ENCODE measurements around the gene ADGRL1.

DNA sequence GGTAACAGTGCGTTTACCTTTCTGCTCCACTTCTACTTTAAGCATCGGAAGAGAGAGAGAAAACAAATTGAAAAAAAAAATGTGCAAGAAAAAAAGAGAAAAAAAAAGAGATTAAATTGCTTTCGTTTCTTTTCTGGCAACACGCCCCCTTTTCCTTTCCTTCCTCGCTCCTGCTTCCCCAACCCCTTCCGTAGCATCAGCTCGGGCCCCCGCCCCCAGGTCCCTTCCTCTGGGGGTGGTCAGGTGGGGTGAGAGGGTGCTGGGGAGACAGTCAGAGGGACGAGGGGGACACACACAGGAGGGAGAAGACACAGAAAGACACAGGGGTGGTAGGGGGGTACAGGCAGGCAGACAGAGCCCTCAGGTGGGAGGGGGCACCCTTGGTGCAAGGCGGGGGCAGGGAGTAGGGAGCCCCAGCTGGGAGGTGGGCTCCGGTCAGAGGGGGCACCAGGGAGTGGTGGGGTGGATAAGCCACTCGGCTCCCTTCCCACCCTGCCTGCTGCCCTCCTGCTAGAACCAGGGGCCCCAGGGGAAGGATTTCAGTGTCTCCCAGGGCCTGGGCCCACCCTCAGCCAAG, 38.9 kb downstream of the ADGRL1 start:
- TF ChIP-seq, protein P1, sequence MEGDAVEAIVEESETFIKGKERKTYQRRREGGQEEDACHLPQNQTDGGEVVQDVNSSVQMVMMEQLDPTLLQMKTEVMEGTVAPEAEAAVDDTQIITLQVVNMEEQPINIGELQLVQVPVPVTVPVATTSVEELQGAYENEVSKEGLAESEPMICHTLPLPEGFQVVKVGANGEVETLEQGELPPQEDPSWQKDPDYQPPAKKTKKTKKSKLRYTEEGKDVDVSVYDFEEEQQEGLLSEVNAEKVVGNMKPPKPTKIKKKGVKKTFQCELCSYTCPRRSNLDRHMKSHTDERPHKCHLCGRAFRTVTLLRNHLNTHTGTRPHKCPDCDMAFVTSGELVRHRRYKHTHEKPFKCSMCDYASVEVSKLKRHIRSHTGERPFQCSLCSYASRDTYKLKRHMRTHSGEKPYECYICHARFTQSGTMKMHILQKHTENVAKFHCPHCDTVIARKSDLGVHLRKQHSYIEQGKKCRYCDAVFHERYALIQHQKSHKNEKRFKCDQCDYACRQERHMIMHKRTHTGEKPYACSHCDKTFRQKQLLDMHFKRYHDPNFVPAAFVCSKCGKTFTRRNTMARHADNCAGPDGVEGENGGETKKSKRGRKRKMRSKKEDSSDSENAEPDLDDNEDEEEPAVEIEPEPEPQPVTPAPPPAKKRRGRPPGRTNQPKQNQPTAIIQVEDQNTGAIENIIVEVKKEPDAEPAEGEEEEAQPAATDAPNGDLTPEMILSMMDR (IDR thresholded peaks at IDR 0.05; ENCODE audit: low read depth, low read length): no peak
- TF ChIP-seq, protein P2, sequence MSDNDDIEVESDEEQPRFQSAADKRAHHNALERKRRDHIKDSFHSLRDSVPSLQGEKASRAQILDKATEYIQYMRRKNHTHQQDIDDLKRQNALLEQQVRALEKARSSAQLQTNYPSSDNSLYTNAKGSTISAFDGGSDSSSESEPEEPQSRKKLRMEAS (IDR thresholded peaks at IDR 0.05; ENCODE audit: low read depth, low read length): no peak
- TF ChIP-seq MYC (IDR thresholded peaks at IDR 0.05; ENCODE audit: low read depth, low read length): no peak
